ENCODE results near the gene IER5.

The IER5 gene

DNA sequence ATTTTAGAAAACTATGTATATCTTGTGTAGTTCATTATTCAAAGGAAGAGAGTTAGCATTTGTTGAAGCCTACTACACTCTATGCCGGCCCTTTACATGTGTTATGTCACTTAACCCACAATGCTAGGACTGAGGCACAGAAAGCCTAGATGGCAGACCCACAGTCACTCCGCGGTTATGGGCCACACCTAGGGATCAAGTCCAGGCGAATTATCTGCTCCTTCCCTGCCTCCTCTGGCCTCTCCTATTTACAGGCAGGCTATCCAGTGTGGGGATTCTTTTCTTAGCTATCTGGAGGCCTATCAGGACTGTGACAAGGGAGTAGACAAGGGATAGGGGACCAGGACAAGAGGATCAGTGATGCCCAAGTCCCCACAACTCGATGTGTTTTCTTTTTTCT is 33.0 kb downstream of the IER5 start:
- Histone ChIP-seq H3K27me3 (ENCODE audit: insufficient read depth, poor library complexity, severe bottlenecking) (no peaks in the 10 kb centered on the region), H3K27ac (replicated peaks) (no peak overlapping the region), H3K4me3 (replicated peaks; ENCODE audit: insufficient read depth, low read length) (no peak overlapping the region)
- no peak for DNase-seq (ENCODE audit: low read depth in 1 of 2, low spot score in 1 of 2)
- TF ChIP-seq, protein P1, sequence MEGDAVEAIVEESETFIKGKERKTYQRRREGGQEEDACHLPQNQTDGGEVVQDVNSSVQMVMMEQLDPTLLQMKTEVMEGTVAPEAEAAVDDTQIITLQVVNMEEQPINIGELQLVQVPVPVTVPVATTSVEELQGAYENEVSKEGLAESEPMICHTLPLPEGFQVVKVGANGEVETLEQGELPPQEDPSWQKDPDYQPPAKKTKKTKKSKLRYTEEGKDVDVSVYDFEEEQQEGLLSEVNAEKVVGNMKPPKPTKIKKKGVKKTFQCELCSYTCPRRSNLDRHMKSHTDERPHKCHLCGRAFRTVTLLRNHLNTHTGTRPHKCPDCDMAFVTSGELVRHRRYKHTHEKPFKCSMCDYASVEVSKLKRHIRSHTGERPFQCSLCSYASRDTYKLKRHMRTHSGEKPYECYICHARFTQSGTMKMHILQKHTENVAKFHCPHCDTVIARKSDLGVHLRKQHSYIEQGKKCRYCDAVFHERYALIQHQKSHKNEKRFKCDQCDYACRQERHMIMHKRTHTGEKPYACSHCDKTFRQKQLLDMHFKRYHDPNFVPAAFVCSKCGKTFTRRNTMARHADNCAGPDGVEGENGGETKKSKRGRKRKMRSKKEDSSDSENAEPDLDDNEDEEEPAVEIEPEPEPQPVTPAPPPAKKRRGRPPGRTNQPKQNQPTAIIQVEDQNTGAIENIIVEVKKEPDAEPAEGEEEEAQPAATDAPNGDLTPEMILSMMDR (IDR thresholded peaks at IDR 0.05; ENCODE audit: insufficient read depth, low read length), result no peak
- no peak for TF ChIP-seq POLR2AphosphoS5 (IDR thresholded peaks at IDR 0.05; ENCODE audit: low read depth)
- TF ChIP-seq GABPA (IDR thresholded peaks at IDR 0.05; ENCODE audit: low read depth), result no peak
- TF ChIP-seq, protein P2, sequence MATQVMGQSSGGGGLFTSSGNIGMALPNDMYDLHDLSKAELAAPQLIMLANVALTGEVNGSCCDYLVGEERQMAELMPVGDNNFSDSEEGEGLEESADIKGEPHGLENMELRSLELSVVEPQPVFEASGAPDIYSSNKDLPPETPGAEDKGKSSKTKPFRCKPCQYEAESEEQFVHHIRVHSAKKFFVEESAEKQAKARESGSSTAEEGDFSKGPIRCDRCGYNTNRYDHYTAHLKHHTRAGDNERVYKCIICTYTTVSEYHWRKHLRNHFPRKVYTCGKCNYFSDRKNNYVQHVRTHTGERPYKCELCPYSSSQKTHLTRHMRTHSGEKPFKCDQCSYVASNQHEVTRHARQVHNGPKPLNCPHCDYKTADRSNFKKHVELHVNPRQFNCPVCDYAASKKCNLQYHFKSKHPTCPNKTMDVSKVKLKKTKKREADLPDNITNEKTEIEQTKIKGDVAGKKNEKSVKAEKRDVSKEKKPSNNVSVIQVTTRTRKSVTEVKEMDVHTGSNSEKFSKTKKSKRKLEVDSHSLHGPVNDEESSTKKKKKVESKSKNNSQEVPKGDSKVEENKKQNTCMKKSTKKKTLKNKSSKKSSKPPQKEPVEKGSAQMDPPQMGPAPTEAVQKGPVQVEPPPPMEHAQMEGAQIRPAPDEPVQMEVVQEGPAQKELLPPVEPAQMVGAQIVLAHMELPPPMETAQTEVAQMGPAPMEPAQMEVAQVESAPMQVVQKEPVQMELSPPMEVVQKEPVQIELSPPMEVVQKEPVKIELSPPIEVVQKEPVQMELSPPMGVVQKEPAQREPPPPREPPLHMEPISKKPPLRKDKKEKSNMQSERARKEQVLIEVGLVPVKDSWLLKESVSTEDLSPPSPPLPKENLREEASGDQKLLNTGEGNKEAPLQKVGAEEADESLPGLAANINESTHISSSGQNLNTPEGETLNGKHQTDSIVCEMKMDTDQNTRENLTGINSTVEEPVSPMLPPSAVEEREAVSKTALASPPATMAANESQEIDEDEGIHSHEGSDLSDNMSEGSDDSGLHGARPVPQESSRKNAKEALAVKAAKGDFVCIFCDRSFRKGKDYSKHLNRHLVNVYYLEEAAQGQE (IDR thresholded peaks at IDR 0.05; ENCODE audit: insufficient replicate concordance, low read depth), result no peak
- no peak for TF ChIP-seq SPI1 (IDR thresholded peaks at IDR 0.05; ENCODE audit: borderline replicate concordance, low read depth)

DNA sequence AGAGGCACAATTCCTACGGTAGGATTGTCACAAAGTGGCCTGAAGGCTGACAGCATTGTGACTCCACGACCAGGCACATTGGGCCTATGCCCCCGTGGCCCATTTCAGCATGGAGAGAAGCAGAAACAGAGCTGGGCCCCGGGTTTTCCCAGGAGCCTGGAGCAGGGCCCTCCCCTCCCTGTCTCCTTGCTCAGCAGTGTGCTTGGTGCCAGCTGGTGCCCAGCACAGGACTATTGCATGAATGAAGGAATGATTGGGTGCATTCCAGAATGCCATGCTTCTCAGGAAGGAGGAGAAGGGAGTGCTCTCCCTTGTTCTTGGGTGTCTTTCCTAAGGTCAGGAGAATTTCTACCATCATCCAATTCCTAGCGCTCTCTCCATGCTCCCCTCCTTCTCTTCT is 33.7 kb downstream of the IER5 start:
- no peak overlapping the region for H3K4me3 ChIP-seq (replicated peaks; ENCODE audit: insufficient read depth, low read length)
- no peak for DNase-seq (ENCODE audit: low read depth in 1 of 2, low spot score in 1 of 2)
- no peak overlapping the region for H3K27ac ChIP-seq (replicated peaks)

GRCh38 chr1:181123173-181123572 is 34.7 kb downstream of the IER5 start:
- H3K27ac ChIP-seq (replicated peaks), result no peak overlapping the region
- no peaks in the 10 kb centered on the region for H3K27me3 ChIP-seq (ENCODE audit: insufficient read depth, poor library complexity, severe bottlenecking)
- TF ChIP-seq SPI1 (IDR thresholded peaks at IDR 0.05; ENCODE audit: borderline replicate concordance, low read depth) (no peak), POLR2AphosphoS5 (IDR thresholded peaks at IDR 0.05; ENCODE audit: low read depth) (no peak), GABPA (IDR thresholded peaks at IDR 0.05; ENCODE audit: low read depth) (no peak)
- TF ChIP-seq, protein P2 (IDR thresholded peaks at IDR 0.05; ENCODE audit: insufficient replicate concordance, low read depth), result no peak
- TF ChIP-seq, protein P1 (IDR thresholded peaks at IDR 0.05; ENCODE audit: insufficient read depth, low read length), result no peak
- H3K4me3 ChIP-seq (replicated peaks; ENCODE audit: insufficient read depth, low read length), result no peak overlapping the region
- no peak for DNase-seq (ENCODE audit: low read depth in 1 of 2, low spot score in 1 of 2)

More for the DNA sequence above, 33.7 kb downstream of the IER5 start:
- H3K27me3 ChIP-seq (ENCODE audit: insufficient read depth, poor library complexity, severe bottlenecking), result no peaks in the 10 kb centered on the region
- no peak for TF ChIP-seq GABPA (IDR thresholded peaks at IDR 0.05; ENCODE audit: low read depth)
- TF ChIP-seq, protein P2 (IDR thresholded peaks at IDR 0.05; ENCODE audit: insufficient replicate concordance, low read depth), result no peak
- no peak for TF ChIP-seq SPI1 (IDR thresholded peaks at IDR 0.05; ENCODE audit: borderline replicate concordance, low read depth)
- no peak for TF ChIP-seq POLR2AphosphoS5 (IDR thresholded peaks at IDR 0.05; ENCODE audit: low read depth)
- TF ChIP-seq, protein P1 (IDR thresholded peaks at IDR 0.05; ENCODE audit: insufficient read depth, low read length), result no peak

All from HL-60 (cell line).